ENCODE data around the gene DYNLL1. TPM values are rescaled to one million over a fixed set of nuclear protein-coding genes. Genes with fewer than 3 reads are reported as not detected.

The DYNLL1 gene
- polyA plus RNA-seq, 1 donor, result 377 TPM

DNA sequence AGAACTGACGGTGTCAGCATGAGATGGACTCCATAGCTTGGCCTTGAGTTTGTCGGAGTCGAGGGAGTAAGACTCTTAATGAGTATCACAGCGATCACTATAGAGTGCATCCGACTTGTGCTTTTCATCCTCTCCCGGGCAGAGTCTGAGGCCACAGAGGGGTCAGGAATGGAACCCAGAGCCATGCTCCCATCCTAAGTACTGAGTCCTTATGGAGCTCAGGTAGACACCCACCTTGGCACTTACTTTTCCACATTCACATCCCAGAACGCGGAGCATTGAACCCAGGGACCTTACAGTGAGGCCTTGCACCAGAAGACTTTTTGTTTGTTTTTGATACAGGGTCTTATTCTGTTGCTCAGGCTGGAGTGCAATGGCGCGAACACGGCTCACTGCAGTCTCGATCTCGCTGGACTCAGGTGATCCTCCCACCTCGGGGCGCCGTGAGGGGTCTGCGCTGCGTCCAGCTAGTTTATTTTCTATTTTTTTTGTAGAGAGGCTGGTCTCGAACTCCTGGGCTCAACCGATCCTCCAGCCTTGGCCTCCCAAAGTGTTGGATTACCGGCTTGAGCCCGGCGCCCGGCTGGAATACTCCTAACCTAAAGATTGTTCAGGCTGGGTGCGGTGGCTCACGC lies 25.6 kb upstream of the DYNLL1 start:
- no peaks in the 10 kb centered on the region for H3K27me3 ChIP-seq (ENCODE audit: control insufficient read depth, insufficient read depth, low read length)
- DNase-seq, result no peak
- no peaks in the 10 kb centered on the region for H3K9me3 ChIP-seq (ENCODE audit: control insufficient read depth, low read depth, low read length)
- H3K36me3 ChIP-seq (ENCODE audit: control insufficient read depth, insufficient read depth, low read length), result peaks cover 12% of the 10 kb centered on the region
- peak overlapping the region; percentile 77 for H3K4me3 ChIP-seq (ENCODE audit: low read length)
- WGBS (ENCODE audit: insufficient coverage, low lambda C conversion rate), result 73% methylated on average over 3 of the region's 26 CpGs
- H3K27ac ChIP-seq (ENCODE audit: low read length), result peak overlapping the region; percentile 53
- H3K4me1 ChIP-seq (ENCODE audit: control insufficient read depth, insufficient read depth, low read length), result peaks cover 8% of the 10 kb centered on the region

DNA sequence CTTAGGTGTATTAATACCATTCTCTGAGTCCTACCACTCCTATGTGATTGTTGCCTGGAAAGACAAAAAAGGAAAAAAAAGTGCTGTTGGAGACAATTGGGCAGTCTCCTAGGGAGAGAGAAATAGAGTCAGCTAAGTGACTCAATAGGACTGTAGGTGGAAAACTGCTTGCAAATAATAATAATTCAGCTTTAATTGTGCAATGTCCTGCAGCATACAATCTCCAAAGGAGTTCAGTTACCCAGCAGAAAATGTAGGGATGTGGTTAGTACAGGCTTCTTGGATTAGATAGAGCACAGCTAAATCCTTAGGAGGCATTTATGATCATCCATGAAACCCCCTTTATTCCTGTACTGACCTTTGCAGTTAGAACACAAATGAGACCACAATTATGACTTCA lies 23.4 kb upstream of the DYNLL1 start:
- Histone ChIP-seq H3K4me3 (ENCODE audit: low read length) (no peak overlapping the region), H3K36me3 (ENCODE audit: control insufficient read depth, insufficient read depth, low read length) (no peaks in the 10 kb centered on the region)

DNA sequence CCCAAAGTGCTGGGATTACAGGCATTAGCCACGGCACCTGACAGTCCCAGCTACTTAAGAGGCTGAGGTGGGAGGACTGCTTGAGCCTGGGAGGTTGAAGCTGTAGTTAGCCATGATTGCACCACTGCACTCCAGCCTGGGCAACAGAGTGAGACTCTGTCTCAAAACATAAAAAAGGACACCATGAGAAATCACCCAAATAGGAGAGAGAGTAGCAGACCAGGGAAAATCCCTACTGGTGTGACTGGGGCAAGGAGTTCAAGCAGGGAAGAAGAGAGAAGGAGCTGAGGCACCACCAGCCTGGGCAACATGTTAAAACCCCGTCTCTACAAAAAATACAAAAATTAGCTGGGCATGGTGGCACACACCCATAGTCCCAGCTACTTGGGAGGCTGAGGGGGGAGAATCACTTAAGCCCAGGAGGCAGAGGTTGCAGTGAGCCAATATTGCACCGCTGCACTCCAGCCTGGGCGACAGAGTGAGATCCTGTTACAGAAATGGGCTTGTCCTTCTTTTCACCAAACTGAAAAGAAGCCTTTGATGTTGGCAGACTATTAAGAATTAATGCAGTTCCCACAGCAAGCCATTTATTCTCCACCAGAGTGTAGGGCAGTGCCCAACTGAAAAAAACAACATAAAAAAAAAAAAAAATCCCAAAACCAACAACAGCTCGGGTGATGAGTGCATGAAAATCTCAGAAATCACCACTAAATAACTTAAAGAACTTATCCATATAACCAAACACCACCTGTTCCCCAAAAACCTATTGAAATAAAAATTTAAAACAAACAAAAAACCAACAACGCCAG lies 21.9 kb upstream of the DYNLL1 start:
- H3K36me3 ChIP-seq (ENCODE audit: control insufficient read depth, insufficient read depth, low read length), result no peaks in the 10 kb centered on the region
- DNase-seq, result no peak
- H3K4me1 ChIP-seq (ENCODE audit: control insufficient read depth, insufficient read depth, low read length), result peaks cover 3% of the 10 kb centered on the region
- H3K9me3 ChIP-seq (ENCODE audit: control insufficient read depth, low read depth, low read length), result no peaks in the 10 kb centered on the region
- no peak overlapping the region for H3K27ac ChIP-seq (ENCODE audit: low read length)
- no peak overlapping the region for H3K4me3 ChIP-seq (ENCODE audit: low read length)
- no peaks in the 10 kb centered on the region for H3K27me3 ChIP-seq (ENCODE audit: control insufficient read depth, insufficient read depth, low read length)
- WGBS (ENCODE audit: insufficient coverage, low lambda C conversion rate), result 60% methylated on average over 1 of the region's 6 CpGs

More for the DNA sequence above, 23.4 kb upstream of the DYNLL1 start:
- no peak for DNase-seq
- peaks cover 8% of the 10 kb centered on the region for H3K4me1 ChIP-seq (ENCODE audit: control insufficient read depth, insufficient read depth, low read length)
- no peaks in the 10 kb centered on the region for H3K27me3 ChIP-seq (ENCODE audit: control insufficient read depth, insufficient read depth, low read length)
- H3K27ac ChIP-seq (ENCODE audit: low read length), result no peak overlapping the region
- no peaks in the 10 kb centered on the region for H3K9me3 ChIP-seq (ENCODE audit: control insufficient read depth, low read depth, low read length)

DNA sequence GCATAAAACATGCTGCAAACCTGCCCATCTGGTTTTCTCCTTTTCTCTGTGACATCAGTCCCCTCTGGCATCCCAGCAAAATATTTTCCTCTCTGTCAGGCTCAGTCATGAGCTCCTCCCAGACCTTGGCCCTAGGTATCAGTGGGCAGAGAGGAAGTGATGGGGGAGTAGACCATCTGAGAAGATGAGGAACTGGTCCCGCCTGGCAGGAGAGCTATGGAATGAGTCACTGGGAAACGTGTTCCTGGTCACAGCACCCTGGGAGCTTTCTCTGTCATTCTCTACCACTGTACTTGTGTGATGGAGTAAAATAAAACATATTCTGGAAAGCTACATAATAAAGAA lies 21.3 kb upstream of the DYNLL1 start:
- peaks cover 3% of the 10 kb centered on the region for H3K4me1 ChIP-seq (ENCODE audit: control insufficient read depth, insufficient read depth, low read length)
- H3K9me3 ChIP-seq (ENCODE audit: control insufficient read depth, low read depth, low read length), result no peaks in the 10 kb centered on the region
- no peaks in the 10 kb centered on the region for H3K27me3 ChIP-seq (ENCODE audit: control insufficient read depth, insufficient read depth, low read length)
- no peaks in the 10 kb centered on the region for H3K36me3 ChIP-seq (ENCODE audit: control insufficient read depth, insufficient read depth, low read length)
- H3K4me3 ChIP-seq (ENCODE audit: low read length), result no peak overlapping the region
- DNase-seq, result no peak
- no peak overlapping the region for H3K27ac ChIP-seq (ENCODE audit: low read length)
- no CpG with 5 or more reads among the region's 2 CpGs for WGBS (ENCODE audit: insufficient coverage, low lambda C conversion rate)

DNA sequence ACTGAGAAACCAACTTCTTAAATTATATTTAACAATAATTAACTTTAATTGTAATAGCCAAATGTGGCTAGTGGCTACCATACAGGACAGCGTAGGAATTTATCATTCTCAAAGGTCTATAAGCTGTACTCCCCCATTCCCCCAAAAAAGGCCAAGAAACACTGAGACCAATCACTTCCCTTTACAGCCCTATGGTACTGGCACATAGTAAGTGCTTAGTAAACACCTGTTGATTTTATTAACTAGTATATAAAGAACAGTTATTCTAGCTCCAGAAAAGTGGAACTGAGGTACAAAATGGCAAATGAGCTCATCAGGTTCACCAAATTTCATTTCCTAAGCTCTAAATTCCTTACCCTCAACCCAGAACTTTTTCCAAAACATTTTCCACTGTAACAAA lies 20.3 kb upstream of the DYNLL1 start:
- H3K36me3 ChIP-seq (ENCODE audit: control insufficient read depth, insufficient read depth, low read length), result no peaks in the 10 kb centered on the region
- DNase-seq, result no peak
- no CpG with 5 or more reads among the region's 1 CpG for WGBS (ENCODE audit: insufficient coverage, low lambda C conversion rate)

DNA sequence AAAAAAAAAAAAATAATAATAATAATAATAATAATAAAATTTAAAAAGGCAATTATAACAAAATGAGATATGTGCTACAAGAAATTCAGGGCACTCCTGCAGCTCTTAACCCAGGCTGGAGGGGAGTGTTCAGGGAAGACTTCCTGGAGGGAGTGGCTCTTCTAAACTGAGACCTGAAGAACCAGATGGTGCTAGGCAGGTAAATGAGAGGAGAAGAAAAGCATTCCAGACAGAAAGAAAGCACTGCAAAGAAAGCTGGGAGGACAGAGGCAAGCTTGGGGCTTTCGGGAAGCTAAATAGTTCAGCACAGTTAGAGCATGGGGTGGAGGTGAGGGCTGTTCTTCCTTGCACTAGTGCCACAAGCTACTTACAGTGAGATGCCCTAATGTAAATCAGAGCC lies 16.5 kb upstream of the DYNLL1 start:
- WGBS (ENCODE audit: insufficient coverage, low lambda C conversion rate), result no CpG with 5 or more reads among the region's 1 CpG
- H3K9me3 ChIP-seq (ENCODE audit: control insufficient read depth, low read depth, low read length), result no peaks in the 10 kb centered on the region
- H3K4me3 ChIP-seq (ENCODE audit: low read length), result no peak overlapping the region
- DNase-seq, result no peak
- no peaks in the 10 kb centered on the region for H3K4me1 ChIP-seq (ENCODE audit: control insufficient read depth, insufficient read depth, low read length)
- H3K27me3 ChIP-seq (ENCODE audit: control insufficient read depth, insufficient read depth, low read length), result no peaks in the 10 kb centered on the region
- peaks cover 2% of the 10 kb centered on the region for H3K36me3 ChIP-seq (ENCODE audit: control insufficient read depth, insufficient read depth, low read length)
- H3K27ac ChIP-seq (ENCODE audit: low read length), result no peak overlapping the region

More for the DNA sequence above, 20.3 kb upstream of the DYNLL1 start:
- H3K9me3 ChIP-seq (ENCODE audit: control insufficient read depth, low read depth, low read length), result no peaks in the 10 kb centered on the region
- no peak overlapping the region for H3K27ac ChIP-seq (ENCODE audit: low read length)
- H3K4me3 ChIP-seq (ENCODE audit: low read length), result no peak overlapping the region
- H3K27me3 ChIP-seq (ENCODE audit: control insufficient read depth, insufficient read depth, low read length), result no peaks in the 10 kb centered on the region
- no peaks in the 10 kb centered on the region for H3K4me1 ChIP-seq (ENCODE audit: control insufficient read depth, insufficient read depth, low read length)

DNA sequence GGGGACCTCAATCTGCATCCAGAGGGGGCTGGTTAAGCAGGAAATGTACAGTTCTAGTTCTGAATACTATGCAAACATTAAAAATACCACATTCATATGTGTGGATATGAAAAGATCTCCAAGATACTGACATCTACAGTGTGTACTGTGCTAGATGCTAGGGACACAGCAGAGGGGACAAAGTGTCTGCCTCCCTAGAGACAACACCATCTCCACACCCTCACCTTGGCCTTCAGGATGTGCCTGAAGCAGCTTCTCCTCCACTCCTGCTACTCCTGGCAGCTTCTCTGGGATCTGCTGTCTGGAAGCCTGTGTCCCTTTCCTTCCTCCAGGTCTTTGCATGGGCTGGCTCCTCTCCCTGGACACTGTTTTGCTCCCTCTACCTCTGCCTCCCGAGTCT lies 15.7 kb upstream of the DYNLL1 start:
- no peaks in the 10 kb centered on the region for H3K4me1 ChIP-seq (ENCODE audit: control insufficient read depth, insufficient read depth, low read length)
- H3K4me3 ChIP-seq (ENCODE audit: low read length), result no peak overlapping the region
- WGBS (ENCODE audit: insufficient coverage, low lambda C conversion rate), result no CpG with 5 or more reads among the region's 1 CpG
- DNase-seq, result no peak
- peaks cover 2% of the 10 kb centered on the region for H3K36me3 ChIP-seq (ENCODE audit: control insufficient read depth, insufficient read depth, low read length)
- no peaks in the 10 kb centered on the region for H3K27me3 ChIP-seq (ENCODE audit: control insufficient read depth, insufficient read depth, low read length)
- no peaks in the 10 kb centered on the region for H3K9me3 ChIP-seq (ENCODE audit: control insufficient read depth, low read depth, low read length)
- no peak overlapping the region for H3K27ac ChIP-seq (ENCODE audit: low read length)

DNA sequence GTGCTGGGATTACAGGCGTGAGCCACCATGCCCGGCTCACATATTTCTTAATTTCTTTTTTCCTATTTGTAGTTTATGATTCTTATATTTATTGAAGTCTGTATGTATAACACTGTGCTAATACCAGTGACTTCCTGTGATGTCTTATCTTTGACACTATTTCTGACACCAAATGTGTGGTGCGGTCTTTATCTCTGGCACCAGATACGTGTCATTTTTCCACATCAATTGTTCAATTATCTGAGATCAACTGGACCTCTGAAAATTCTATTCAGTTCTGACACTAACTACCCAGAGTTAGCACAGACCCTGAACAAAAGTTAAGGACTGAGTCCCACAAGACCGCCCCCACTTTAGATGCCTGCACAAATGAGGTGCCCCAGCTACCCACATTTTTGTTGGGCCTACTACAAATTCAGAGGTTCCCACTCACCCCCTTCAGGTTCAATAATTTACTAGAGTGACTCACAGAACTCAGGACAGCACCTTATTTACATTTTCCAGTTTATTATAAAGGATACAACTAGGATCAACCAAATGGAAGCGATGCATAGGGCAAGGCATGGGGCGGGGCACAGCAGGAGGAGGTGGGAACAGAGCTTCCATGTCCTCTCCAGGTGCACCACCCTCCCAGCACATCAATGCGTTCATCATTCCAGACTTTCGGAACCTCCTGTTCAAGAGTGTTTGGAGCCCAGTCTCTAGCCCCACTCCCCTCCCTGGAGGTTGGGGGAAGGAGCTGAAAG lies 14.7 kb upstream of the DYNLL1 start:
- no peak for DNase-seq
- Histone ChIP-seq H3K27me3 (ENCODE audit: control insufficient read depth, insufficient read depth, low read length) (no peaks in the 10 kb centered on the region), H3K27ac (ENCODE audit: low read length) (no peak overlapping the region), H3K4me3 (ENCODE audit: low read length) (no peak overlapping the region), H3K36me3 (ENCODE audit: control insufficient read depth, insufficient read depth, low read length) (peaks cover 2% of the 10 kb centered on the region), H3K4me1 (ENCODE audit: control insufficient read depth, insufficient read depth, low read length) (no peaks in the 10 kb centered on the region), H3K9me3 (ENCODE audit: control insufficient read depth, low read depth, low read length) (no peaks in the 10 kb centered on the region)
- WGBS (ENCODE audit: insufficient coverage, low lambda C conversion rate), result no CpG with 5 or more reads among the region's 9 CpGs

DNA sequence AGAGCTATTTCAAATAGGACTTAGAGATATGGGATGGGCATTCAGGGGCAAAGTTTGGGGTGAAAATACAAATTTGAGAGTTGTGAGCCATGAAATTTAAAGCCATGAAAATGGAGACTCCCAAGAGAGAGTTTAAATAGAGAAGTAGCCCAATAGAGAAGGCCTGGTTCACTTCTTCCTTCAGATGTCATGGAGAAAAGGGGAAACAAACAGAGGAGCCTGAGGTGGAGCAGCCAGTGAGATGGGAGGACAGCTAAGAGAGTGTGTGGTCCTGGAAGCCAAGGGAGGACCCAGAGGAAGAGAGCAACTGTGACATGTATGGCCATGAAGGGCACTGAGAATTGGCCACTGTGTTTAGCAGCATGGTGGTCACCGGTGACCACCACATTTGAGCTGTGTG lies 12.3 kb upstream of the DYNLL1 start:
- Histone ChIP-seq H3K4me3 (ENCODE audit: low read length) (no peak overlapping the region), H3K36me3 (ENCODE audit: control insufficient read depth, insufficient read depth, low read length) (peaks cover 2% of the 10 kb centered on the region), H3K27me3 (ENCODE audit: control insufficient read depth, insufficient read depth, low read length) (no peaks in the 10 kb centered on the region), H3K9me3 (ENCODE audit: control insufficient read depth, low read depth, low read length) (no peaks in the 10 kb centered on the region), H3K4me1 (ENCODE audit: control insufficient read depth, insufficient read depth, low read length) (no peaks in the 10 kb centered on the region), H3K27ac (ENCODE audit: low read length) (no peak overlapping the region)
- no CpG with 5 or more reads among the region's 1 CpG for WGBS (ENCODE audit: insufficient coverage, low lambda C conversion rate)
- DNase-seq, result no peak

DNA sequence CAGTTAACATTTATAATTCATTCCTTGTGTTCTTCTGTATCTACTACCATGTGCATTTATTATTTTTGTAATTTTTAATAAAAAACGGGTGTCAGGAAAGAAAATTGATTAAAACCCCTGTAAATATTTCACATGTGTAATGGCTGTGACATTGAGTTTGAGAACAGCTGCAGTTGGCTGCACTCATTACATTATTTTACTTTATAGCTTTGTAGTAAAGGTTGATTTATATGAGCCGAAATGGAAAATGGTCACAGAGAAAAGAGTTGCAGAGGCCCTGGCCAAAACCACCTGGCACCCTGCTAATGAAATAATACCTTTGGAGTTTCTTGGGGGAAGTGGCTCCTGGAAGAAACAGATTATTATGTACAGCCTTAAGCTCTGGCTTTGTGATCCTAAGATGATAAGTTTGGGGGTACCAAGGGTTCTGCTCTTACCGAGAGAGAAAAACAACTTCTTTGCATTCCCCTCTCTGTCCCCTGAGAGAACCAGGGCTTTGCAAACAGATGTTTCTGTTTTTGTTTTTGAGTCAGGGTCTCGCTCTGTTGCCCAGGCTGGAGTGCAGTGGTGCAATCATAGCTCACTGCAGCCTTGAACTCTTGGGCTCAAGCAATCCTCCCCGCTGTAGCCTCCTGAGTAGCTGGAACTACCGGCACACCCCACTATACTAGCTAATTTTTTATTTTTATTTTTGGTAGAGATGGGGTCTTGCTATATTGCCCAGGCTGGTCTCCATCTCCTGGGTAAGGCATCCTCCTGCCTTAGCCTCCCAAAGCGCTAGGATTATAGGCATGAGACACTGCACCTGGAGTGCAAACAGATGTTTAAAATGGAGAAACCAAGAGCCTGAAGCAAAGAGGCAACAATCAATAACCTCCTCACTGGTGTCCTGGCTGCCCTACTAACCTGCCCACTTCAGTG lies 9.7 kb upstream of the DYNLL1 start:
- no peaks in the 10 kb centered on the region for H3K27me3 ChIP-seq (ENCODE audit: control insufficient read depth, insufficient read depth, low read length)
- no peak for DNase-seq

More for the DNA sequence above, 9.7 kb upstream of the DYNLL1 start:
- Histone ChIP-seq H3K4me1 (ENCODE audit: control insufficient read depth, insufficient read depth, low read length) (no peaks in the 10 kb centered on the region), H3K4me3 (ENCODE audit: low read length) (no peak overlapping the region), H3K27ac (ENCODE audit: low read length) (no peak overlapping the region), H3K36me3 (ENCODE audit: control insufficient read depth, insufficient read depth, low read length) (peaks cover 12% of the 10 kb centered on the region), H3K9me3 (ENCODE audit: control insufficient read depth, low read depth, low read length) (no peaks in the 10 kb centered on the region)
- 80% methylated on average over 1 of the region's 7 CpGs for WGBS (ENCODE audit: insufficient coverage, low lambda C conversion rate)

Data from large intestine (tissue), 3 donors.